Islet of Langerhans (tissue), 1 donor: ENCODE results near the gene JPH4.
"Not testable (repeated sequence)": the region's sequence is repeated elsewhere in the genome, so short reads cannot be mapped to it uniquely, and the experiment has no call there.

Source experiments
- FAIRE-seq: peaks from one replicate; lab custom pipeline; 2011; peaks lifted over from hg19 to GRCh38; lab: Jason Lieb, UNC

JPH4 gene

GRCh38 chr14:23545740-23546365, 32.7 kb downstream of the JPH4 start:
- FAIRE-seq, result no peak

GRCh38 chr14:23544511-23545447, 33.8 kb downstream of the JPH4 start:
- no peak for FAIRE-seq

GRCh38 chr14:23543403-23543802, 35.2 kb downstream of the JPH4 start:
- no peak for FAIRE-seq

- FAIRE-seq, result no peak
These were observed 36.3 kb downstream of the JPH4 start for GRCh38 chr14:23542261-23542660.

GRCh38 chr14:23540141-23540469, 38.5 kb downstream of the JPH4 start:
- no peak for FAIRE-seq

- FAIRE-seq, result no peak
These were observed 39.1 kb downstream of the JPH4 start for GRCh38 chr14:23539248-23540140.

GRCh38 chr14:23538785-23539184, 39.8 kb downstream of the JPH4 start:
- no peak for FAIRE-seq

GRCh38 chr14:23538050-23538718, 40.4 kb downstream of the JPH4 start:
- no peak for FAIRE-seq

- no peak for FAIRE-seq
These were observed 41.1 kb downstream of the JPH4 start for GRCh38 chr14:23537351-23538049.

- FAIRE-seq, result not testable (repeated sequence)
These were observed 41.7 kb downstream of the JPH4 start for GRCh38 chr14:23536906-23537305.

GRCh38 chr14:23536494-23536893, 42.1 kb downstream of the JPH4 start:
- FAIRE-seq, result no peak

- FAIRE-seq, result no peak
These were observed 42.6 kb downstream of the JPH4 start for GRCh38 chr14:23535943-23536342.

GRCh38 chr14:23533652-23534435, 44.7 kb downstream of the JPH4 start:
- no peak for FAIRE-seq

GRCh38 chr14:23532658-23533057, 45.9 kb downstream of the JPH4 start:
- no peak for FAIRE-seq

- FAIRE-seq, result no peak
These were observed 47.2 kb downstream of the JPH4 start for GRCh38 chr14:23531391-23531790.

- FAIRE-seq, result no peak
These were observed 48.1 kb downstream of the JPH4 start for GRCh38 chr14:23530375-23531055.

- FAIRE-seq, result no peak
These were observed 49.6 kb downstream of the JPH4 start for GRCh38 chr14:23529016-23529415.

GRCh38 chr14:23528555-23528954, 50.0 kb downstream of the JPH4 start:
- no peak for FAIRE-seq

GRCh38 chr14:23525611-23526010, 53.0 kb downstream of the JPH4 start:
- FAIRE-seq, result no peak

- FAIRE-seq, result no peak
These were observed 53.6 kb downstream of the JPH4 start for GRCh38 chr14:23524954-23525353.
